Measurements from ENCODE around the gene MEGF11. TPM values are rescaled to one million over a fixed set of nuclear protein-coding genes. Genes with fewer than 3 reads are reported as not detected.

Gene MEGF11
- total RNA-seq, 2 donors from 2014 or later = not detected

GRCh38 chr15:65954289-65954741, 299.2 kb downstream of the MEGF11 start:
- H3K27me3 Mint-ChIP-seq = peaks cover 23% of the 10 kb centered on the region
- peaks cover 3% of the 10 kb centered on the region for H3K36me3 Mint-ChIP-seq (ENCODE audit: low read depth)
- H3K27ac Mint-ChIP-seq = no peak overlapping the region
- H3K4me3 Mint-ChIP-seq = no peak overlapping the region
- ATAC-seq (no peak), DNase-seq (no peak)
- H3K4me1 Mint-ChIP-seq = peaks cover 4% of the 10 kb centered on the region
- H3K9me3 ChIP-seq (ENCODE audit: control insufficient read depth, low read length, poor library complexity, severe bottlenecking) = no peaks in the 10 kb centered on the region

DNA sequence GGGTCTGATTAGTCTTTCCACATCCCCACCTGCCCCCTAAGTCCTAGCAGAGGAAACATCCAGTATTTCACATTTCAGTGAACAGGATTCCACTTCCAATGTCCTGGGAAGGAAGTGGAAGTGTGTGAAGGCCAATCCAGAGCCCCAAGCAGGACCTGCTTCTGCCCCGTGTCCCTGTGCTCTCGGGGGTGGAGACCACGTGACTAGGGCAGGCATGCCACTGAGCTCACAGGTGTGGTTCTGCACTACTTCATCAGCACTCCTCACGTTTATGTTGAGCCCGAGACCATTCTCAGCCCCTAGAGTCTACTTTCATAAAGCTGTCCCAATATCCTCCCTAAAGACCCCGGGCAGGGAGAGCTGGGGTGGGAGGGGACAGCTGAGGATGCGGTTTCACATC, 299.9 kb downstream of the MEGF11 start:
- ATAC-seq (no peak), DNase-seq (no peak)
- peaks cover 4% of the 10 kb centered on the region for H3K4me1 Mint-ChIP-seq
- peaks cover 3% of the 10 kb centered on the region for H3K36me3 Mint-ChIP-seq (ENCODE audit: low read depth)
- H3K9me3 ChIP-seq (ENCODE audit: control insufficient read depth, low read length, poor library complexity, severe bottlenecking) = no peaks in the 10 kb centered on the region
- H3K4me3 Mint-ChIP-seq = no peak overlapping the region
- H3K27ac Mint-ChIP-seq = no peak overlapping the region
- peaks cover 27% of the 10 kb centered on the region for H3K27me3 Mint-ChIP-seq

GRCh38 chr15:65952391-65953053, 301.0 kb downstream of the MEGF11 start:
- H3K4me1 Mint-ChIP-seq = peaks cover 4% of the 10 kb centered on the region
- peaks cover 32% of the 10 kb centered on the region for H3K27me3 Mint-ChIP-seq
- no peaks in the 10 kb centered on the region for H3K9me3 ChIP-seq (ENCODE audit: control insufficient read depth, low read length, poor library complexity, severe bottlenecking)
- DNase-seq (no peak), ATAC-seq (no peak)
- H3K4me3 Mint-ChIP-seq = no peak overlapping the region
- no peak overlapping the region for H3K27ac Mint-ChIP-seq
- H3K36me3 Mint-ChIP-seq (ENCODE audit: low read depth) = peaks cover 3% of the 10 kb centered on the region

DNA sequence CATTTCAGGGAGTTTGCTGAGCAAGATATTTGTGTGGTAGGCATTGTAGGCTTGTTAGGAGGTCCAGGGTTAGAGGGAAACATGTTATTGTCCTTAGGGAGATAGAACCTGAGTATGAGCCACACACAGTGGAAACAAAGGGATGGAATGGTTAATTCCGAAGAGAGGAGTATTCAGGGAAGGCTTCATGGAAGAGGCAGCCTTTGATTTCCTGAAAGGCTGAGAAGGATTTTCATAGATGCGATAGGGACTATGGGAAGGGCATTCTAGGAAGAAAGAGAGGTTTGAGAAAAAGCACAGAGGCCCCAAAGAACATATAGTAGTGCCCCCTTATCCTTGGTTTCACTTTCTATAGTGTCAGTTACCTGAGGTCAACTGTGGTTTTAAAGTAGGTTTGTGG, 302.5 kb downstream of the MEGF11 start:
- peaks cover 4% of the 10 kb centered on the region for H3K4me1 Mint-ChIP-seq
- no peak for DNase-seq
- no peak overlapping the region for H3K27ac Mint-ChIP-seq
- peaks cover 32% of the 10 kb centered on the region for H3K27me3 Mint-ChIP-seq
- H3K4me3 Mint-ChIP-seq = no peak overlapping the region
- no peaks in the 10 kb centered on the region for H3K9me3 ChIP-seq (ENCODE audit: control insufficient read depth, low read length, poor library complexity, severe bottlenecking)
- H3K36me3 Mint-ChIP-seq (ENCODE audit: low read depth) = peaks cover 3% of the 10 kb centered on the region
- ATAC-seq = no peak

- peaks cover 32% of the 10 kb centered on the region for H3K27me3 Mint-ChIP-seq
- no peaks in the 10 kb centered on the region for H3K9me3 ChIP-seq (ENCODE audit: control insufficient read depth, low read length, poor library complexity, severe bottlenecking)
- no peak for ATAC-seq
- H3K27ac Mint-ChIP-seq = no peak overlapping the region
- H3K4me1 Mint-ChIP-seq = peaks cover 4% of the 10 kb centered on the region
- H3K4me3 Mint-ChIP-seq = no peak overlapping the region
- DNase-seq = no peak
- peaks cover 3% of the 10 kb centered on the region for H3K36me3 Mint-ChIP-seq (ENCODE audit: low read depth)
Observed at GRCh38 chr15:65949491-65949890, 304.1 kb downstream of the MEGF11 start.

GRCh38 chr15:65949011-65949410, 304.5 kb downstream of the MEGF11 start:
- no peak overlapping the region for H3K27ac Mint-ChIP-seq
- peaks cover 6% of the 10 kb centered on the region for H3K36me3 Mint-ChIP-seq (ENCODE audit: low read depth)
- no peak for DNase-seq
- no peak overlapping the region for H3K4me3 Mint-ChIP-seq
- ATAC-seq = no peak
- peaks cover 36% of the 10 kb centered on the region for H3K27me3 Mint-ChIP-seq
- no peaks in the 10 kb centered on the region for H3K9me3 ChIP-seq (ENCODE audit: control insufficient read depth, low read length, poor library complexity, severe bottlenecking)
- H3K4me1 Mint-ChIP-seq = peaks cover 4% of the 10 kb centered on the region

DNA sequence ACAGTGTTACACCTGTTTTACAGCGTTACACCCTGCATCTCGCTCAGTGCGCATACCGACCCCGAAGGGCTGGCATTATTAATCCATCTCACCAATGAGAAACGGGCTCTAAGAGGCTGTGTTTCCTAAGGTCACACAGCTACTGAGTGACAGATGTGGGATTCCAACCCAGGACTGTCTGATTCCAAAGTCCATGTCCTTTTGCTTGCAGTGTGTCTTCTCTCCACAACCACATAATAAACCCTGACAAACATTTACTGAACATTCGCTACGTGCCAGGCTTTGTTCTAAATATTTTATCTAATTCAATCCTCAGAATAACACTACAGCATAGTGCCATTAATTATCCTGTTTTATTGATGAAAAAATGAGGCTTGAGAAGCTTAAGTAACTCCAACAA, 305.2 kb downstream of the MEGF11 start:
- DNase-seq = no peak

DNA sequence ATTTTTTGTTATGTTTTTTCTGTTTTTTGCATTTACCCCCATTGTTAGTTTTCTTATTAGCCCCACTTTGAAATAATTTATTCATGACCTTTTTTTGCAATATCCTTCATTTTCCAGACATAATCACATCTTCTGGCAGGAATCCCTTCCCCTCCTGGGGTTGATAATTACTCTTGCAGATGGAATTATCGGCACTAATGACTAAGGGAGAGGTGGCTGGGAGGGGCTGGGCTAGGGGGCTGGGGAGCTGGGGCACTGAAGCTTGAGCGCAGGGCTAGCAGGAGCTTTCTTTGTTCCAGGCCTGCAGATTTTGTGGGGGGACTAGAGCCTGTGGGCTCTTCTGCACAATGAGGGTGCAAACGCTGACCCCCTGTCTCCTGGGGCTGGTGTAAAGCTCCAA, 306.5 kb downstream of the MEGF11 start:
- no peaks in the 10 kb centered on the region for H3K9me3 ChIP-seq (ENCODE audit: control insufficient read depth, low read length, poor library complexity, severe bottlenecking)
- Mint-ChIP-seq H3K36me3 (ENCODE audit: low read depth) (peaks cover 6% of the 10 kb centered on the region), H3K4me3 (no peak overlapping the region), H3K27ac (no peak overlapping the region), H3K4me1 (peaks cover 8% of the 10 kb centered on the region), H3K27me3 (peaks cover 39% of the 10 kb centered on the region)
- ATAC-seq (no peak), DNase-seq (no peak)

More for the DNA sequence above, 305.2 kb downstream of the MEGF11 start:
- H3K4me3 Mint-ChIP-seq = no peak overlapping the region
- H3K9me3 ChIP-seq (ENCODE audit: control insufficient read depth, low read length, poor library complexity, severe bottlenecking) = no peaks in the 10 kb centered on the region
- no peak for ATAC-seq
- H3K27ac Mint-ChIP-seq = no peak overlapping the region
- H3K36me3 Mint-ChIP-seq (ENCODE audit: low read depth) = peaks cover 6% of the 10 kb centered on the region
- peaks cover 42% of the 10 kb centered on the region for H3K27me3 Mint-ChIP-seq
- peaks cover 4% of the 10 kb centered on the region for H3K4me1 Mint-ChIP-seq

DNA sequence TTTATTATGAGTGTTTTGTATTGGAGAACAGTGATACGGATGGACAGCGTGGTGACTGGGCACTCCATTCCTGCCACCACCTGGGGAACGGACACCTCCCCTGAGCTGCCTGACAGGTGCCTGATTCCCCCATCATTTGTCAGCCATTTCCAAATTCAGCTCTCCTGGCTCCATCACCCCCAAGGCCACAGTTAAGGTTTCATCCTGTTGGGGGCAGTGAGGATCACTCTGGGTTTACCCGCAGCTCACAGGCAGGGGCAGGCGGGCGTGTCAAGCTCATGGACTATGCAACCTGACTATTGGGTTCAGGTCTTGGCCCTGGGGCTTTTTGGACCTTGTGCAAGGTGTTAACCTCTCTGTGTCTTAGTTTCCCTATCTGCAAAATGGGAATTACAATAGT, 307.9 kb downstream of the MEGF11 start:
- H3K27me3 Mint-ChIP-seq = peaks cover 31% of the 10 kb centered on the region
- H3K4me3 Mint-ChIP-seq = no peak overlapping the region
- no peak for DNase-seq
- no peak overlapping the region for H3K27ac Mint-ChIP-seq
- no peak for ATAC-seq
- peaks cover 3% of the 10 kb centered on the region for H3K36me3 Mint-ChIP-seq (ENCODE audit: low read depth)
- peaks cover 7% of the 10 kb centered on the region for H3K4me1 Mint-ChIP-seq
- no peaks in the 10 kb centered on the region for H3K9me3 ChIP-seq (ENCODE audit: control insufficient read depth, low read length, poor library complexity, severe bottlenecking)

DNA sequence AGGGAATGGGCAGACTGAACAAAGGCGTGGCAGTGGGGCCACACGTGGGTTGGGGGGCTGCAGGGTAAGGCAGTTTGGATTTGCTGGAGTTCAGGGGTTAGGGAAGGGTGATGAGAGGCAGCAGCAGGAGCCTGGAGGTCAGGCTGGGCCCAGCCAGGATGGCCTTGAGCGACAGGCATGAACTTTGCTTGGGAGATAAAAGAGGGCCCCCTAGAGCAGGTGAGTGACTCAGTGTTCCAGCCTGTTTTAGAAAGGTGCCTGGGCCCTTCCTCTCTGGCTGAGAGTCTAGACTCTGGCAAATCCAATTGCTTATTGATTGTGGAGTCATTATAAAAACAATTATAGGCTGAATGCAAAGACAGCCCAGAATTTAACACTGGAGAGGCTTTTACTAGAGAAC, 309.1 kb downstream of the MEGF11 start:
- no peaks in the 10 kb centered on the region for H3K9me3 ChIP-seq (ENCODE audit: control insufficient read depth, low read length, poor library complexity, severe bottlenecking)

DNA sequence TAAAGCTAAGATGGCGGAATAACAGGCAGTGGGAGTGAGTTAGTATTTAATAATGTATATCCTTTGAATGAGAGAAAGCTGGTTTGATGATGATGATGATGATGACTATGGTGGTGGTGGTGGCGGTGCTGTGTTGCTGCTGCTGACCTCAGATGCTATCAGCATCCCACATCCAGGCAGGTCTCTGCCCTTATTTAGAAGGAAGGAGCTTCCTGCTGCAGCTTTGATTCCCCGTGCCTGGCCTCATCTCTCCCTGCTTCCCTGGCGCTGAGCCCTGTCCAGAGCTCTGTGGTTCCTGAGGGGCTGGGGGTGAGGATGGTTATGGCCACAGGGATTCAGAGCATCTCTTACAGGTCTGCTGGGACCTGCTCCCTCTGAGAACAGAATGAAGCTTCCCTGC, 311.1 kb downstream of the MEGF11 start:
- H3K4me1 Mint-ChIP-seq = peaks cover 11% of the 10 kb centered on the region
- peaks cover 12% of the 10 kb centered on the region for H3K27me3 Mint-ChIP-seq
- H3K27ac Mint-ChIP-seq = no peak overlapping the region
- peaks cover 3% of the 10 kb centered on the region for H3K36me3 Mint-ChIP-seq (ENCODE audit: low read depth)
- no peaks in the 10 kb centered on the region for H3K9me3 ChIP-seq (ENCODE audit: control insufficient read depth, low read length, poor library complexity, severe bottlenecking)
- DNase-seq = no peak
- ATAC-seq = peak; percentile 54
- H3K4me3 Mint-ChIP-seq = no peak overlapping the region

More for the DNA sequence above, 309.1 kb downstream of the MEGF11 start:
- H3K4me1 Mint-ChIP-seq = peaks cover 7% of the 10 kb centered on the region
- peak overlapping the region; percentile 47 for H3K27ac Mint-ChIP-seq
- H3K27me3 Mint-ChIP-seq = peaks cover 26% of the 10 kb centered on the region
- ATAC-seq = no peak
- DNase-seq = no peak
- H3K4me3 Mint-ChIP-seq = no peak overlapping the region
- peaks cover 3% of the 10 kb centered on the region for H3K36me3 Mint-ChIP-seq (ENCODE audit: low read depth)

GRCh38 chr15:65940618-65940909, 313.0 kb downstream of the MEGF11 start:
- H3K4me1 Mint-ChIP-seq = peaks cover 11% of the 10 kb centered on the region
- H3K27me3 Mint-ChIP-seq = peaks cover 12% of the 10 kb centered on the region
- peaks cover 3% of the 10 kb centered on the region for H3K36me3 Mint-ChIP-seq (ENCODE audit: low read depth)
- no peaks in the 10 kb centered on the region for H3K9me3 ChIP-seq (ENCODE audit: control insufficient read depth, low read length, poor library complexity, severe bottlenecking)
- DNase-seq = no peak
- H3K4me3 Mint-ChIP-seq = no peak overlapping the region
- H3K27ac Mint-ChIP-seq = peak overlapping the region; percentile 45
- no peak for ATAC-seq

GRCh38 chr15:65939901-65940617, 313.5 kb downstream of the MEGF11 start:
- ATAC-seq (no peak), DNase-seq (no peak)
- Mint-ChIP-seq H3K4me1 (peaks cover 11% of the 10 kb centered on the region), H3K4me3 (no peak overlapping the region), H3K27me3 (peaks cover 12% of the 10 kb centered on the region), H3K27ac (no peak overlapping the region), H3K36me3 (ENCODE audit: low read depth) (peaks cover 3% of the 10 kb centered on the region)
- no peaks in the 10 kb centered on the region for H3K9me3 ChIP-seq (ENCODE audit: control insufficient read depth, low read length, poor library complexity, severe bottlenecking)

DNA sequence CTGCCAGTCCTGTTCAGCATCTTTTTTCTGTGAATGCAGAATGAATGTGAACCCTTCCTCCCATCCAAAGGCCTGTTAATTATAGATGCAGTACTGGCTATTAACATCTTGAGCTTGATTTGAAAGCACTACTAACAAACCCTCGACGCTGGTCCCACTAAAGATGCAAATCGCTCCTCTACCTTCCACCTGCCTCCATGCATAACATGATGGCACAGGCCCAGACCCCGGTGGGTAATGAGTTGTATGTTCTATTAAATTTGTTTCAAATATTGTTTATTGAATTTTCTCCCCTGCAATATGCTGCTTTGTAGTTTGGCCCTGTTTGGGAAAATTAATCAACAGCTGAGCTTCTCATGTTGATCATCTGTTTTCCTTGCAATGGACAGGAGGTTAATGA, 314.9 kb downstream of the MEGF11 start:
- peaks cover 11% of the 10 kb centered on the region for H3K4me1 Mint-ChIP-seq
- H3K36me3 Mint-ChIP-seq (ENCODE audit: low read depth) = no peaks in the 10 kb centered on the region
- no peak overlapping the region for H3K4me3 Mint-ChIP-seq
- peaks cover 4% of the 10 kb centered on the region for H3K27me3 Mint-ChIP-seq
- DNase-seq (no peak), ATAC-seq (no peak)
- no peak overlapping the region for H3K27ac Mint-ChIP-seq
- no peaks in the 10 kb centered on the region for H3K9me3 ChIP-seq (ENCODE audit: control insufficient read depth, low read length, poor library complexity, severe bottlenecking)

All from T-helper 17 cell (primary cell).